HG03280 (cell line): Measurements from ENCODE around the gene DUS1L.

Experiments
- ATAC-seq: cut with Tn5 transposase; IDR thresholded peaks from one replicate; pipeline ENCODE4 v1.9.1; 2021; ENCODE audit warnings: mild to moderate bottlenecking, moderate library complexity; ENCODE audit not compliant: unreplicated experiment

Gene DUS1L

DNA sequence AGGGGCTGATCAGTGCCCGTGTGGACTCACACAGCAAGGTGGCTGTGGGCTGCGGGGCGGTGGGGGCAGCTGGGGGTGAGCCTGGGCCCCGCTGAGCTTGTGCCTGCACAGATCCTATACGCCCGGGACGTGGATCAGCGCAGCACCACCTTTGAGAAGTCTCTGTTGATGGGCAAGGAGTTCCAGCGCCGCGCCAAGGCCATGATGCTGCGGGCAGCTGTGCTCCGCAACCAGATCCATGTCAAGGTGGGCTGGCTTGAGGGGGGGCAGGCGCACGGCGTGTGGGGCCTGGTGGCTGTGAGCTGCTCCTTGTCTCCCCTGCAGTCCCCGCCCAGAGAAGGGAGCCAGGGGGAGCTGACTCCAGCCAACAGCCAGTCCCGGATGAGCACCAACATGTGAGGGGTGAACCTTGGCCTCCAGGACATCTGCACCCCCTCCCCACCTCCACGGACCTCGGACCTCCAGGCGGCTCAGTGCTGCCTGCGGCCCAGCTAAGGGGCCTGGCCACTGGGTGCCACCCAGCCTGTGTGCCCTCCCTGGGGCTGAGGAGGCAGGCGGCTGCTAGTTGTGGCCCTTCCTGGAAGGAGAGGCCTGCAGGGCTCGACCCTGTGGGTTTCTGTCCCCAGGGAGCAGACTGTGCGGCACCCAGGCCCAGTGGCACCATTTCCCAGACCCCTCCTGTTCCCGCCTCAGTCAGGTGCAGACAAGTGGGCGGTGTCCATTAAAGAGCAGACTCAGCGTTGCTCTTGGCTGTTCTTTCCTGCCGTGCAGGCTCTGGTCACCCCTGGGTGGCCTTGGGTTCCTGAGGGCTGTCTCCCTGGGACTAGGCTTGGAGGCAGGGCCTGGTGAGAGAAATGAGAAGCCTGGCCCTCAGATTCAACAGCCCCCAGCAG lies 8.6 kb downstream of the DUS1L start:
- no peak for ATAC-seq

GRCh38 chr17:82055965-82056728 lies 9.5 kb downstream of the DUS1L start:
- no peak for ATAC-seq

DNA sequence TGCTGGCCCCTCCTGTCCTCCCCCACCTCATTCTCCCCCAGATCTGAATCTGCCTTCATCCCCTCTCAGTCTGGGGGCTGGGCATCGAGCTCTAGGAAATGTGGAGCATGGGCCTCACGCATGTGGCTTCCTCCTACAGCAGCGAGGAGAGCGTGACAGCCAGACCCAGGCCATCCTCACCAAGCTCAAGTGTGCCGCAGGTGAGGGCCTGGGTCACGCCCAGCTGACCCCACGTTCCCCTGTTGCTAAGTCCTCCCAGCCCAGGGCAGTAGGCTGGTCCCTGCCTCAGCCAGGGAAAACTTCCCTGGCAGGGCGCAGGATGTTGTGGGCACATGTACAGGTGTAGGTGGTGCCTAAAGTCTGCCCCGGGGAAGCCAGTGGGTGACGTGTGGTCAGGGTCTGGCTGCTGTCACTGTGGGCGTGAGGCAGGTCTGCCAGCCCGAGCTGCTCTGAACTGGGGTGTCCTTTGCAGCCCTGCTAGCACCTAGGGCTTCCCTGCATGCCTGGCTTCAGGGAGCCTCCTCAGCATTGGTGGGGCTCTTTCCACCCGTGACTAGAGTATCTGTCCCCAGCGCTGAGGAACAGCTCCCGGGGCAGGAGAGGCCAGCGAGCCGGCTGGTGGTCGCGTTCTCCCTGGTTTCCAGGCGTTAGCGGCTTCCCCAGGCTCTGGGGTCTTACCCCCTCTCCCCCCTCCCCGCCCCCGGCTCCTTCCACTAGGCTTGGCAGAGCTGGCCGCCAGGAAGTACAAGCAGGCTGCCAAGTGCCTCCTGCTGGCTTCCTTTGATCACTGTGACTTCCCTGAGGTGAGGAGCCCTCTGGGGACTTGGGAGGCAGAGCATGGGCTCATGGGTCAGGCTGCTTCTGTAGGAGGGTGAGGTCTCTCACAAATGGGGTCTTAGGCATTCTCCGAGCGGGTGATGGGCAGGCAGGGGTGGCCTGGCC lies 10.3 kb downstream of the DUS1L start:
- ATAC-seq, result no peak

DNA sequence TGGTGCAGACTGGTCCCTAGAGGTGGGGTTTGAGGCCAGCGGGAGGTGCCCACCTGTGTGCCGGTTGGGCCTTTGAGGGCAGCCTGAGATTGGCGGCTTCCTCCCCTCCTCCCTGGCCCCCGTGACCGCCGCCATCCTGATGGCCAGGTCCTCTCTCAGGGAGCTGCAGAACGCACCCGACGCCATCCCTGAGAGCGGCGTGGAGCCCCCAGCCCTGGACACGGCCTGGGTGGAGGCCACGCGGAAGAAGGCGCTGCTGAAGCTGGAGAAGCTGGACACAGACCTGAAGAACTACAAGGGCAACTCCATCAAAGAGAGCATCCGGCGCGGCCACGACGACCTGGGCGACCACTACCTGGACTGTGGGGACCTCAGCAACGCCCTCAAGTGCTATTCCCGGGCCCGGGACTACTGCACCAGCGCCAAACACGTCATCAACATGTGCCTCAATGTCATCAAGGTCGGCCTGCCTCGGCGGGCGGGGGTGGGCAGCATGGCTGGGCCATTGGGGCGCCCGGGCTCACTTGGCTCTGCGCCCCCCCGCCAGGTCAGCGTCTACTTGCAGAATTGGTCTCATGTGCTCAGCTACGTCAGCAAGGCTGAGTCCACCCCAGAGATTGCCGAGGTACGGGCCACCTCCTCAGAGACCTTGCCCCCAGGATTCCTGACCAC lies 11.1 kb downstream of the DUS1L start:
- ATAC-seq, result no peak

- ATAC-seq, result no peak
Measured at GRCh38 chr17:82053556-82054263, 11.9 kb downstream of the DUS1L start.

DNA sequence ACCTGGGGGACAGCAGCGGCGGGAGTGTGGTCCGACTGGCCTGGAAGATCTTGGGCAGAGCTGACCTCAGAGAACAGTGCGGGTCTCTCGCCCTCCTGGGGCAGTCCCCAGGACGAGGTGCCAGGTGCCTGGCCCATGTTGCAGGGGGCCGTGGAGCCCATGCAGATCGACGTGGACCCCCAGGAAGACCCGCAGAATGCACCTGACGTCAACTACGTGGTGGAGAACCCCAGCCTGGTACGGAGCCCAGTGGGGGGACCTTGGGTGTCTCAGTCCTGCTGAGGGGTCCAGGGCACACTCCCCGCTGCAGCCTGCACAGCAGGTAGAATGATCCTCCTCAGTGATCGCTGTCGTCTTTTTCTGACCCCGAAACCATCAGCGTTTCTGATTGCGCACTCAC lies 12.5 kb downstream of the DUS1L start:
- no peak for ATAC-seq

GRCh38 chr17:82052638-82053059 lies 13.0 kb downstream of the DUS1L start:
- ATAC-seq, result no peak

- peak; percentile 65 for ATAC-seq
Measured at GRCh38 chr17:82051776-82052637, 13.6 kb downstream of the DUS1L start, which contains the start of the genes GPS1 and RFNG. Gene GPS1, plus strand, starts transcription at chr17:82051898. Its CDS starts 34 bp downstream, at chr17:82051932. Gene RFNG, minus strand, starts transcription at chr17:82051811. Its CDS starts 45 bp downstream, at chr17:82051766.

GRCh38 chr17:82050761-82051641 lies 14.6 kb downstream of the DUS1L start:
- ATAC-seq, result no peak

GRCh38 chr17:82050152-82050760 lies 15.3 kb downstream of the DUS1L start:
- ATAC-seq, result no peak

- no peak for ATAC-seq
Measured at GRCh38 chr17:82049521-82049971, 16.1 kb downstream of the DUS1L start.

DNA sequence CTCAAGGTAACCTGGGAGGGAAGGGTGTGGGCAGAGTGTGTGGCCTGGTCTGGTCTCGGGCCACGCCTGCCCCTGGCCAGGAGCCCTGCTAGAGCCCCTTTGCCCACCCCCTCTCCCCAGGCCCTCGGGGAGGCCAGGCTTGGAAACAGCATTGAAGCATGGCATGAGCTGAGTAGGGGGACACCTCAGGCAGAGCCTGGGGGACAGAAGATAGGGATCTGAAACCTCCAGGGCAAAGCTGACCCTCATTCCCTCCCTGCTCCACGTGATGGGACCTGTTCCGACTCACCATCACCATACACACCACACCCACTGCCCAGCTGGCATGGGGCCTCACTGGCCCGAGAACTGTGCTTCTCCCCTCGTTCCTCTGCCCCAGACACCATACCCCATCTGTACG lies 16.5 kb downstream of the DUS1L start:
- no peak for ATAC-seq

- no peak for ATAC-seq
Measured at GRCh38 chr17:82048571-82048971, 17.0 kb downstream of the DUS1L start.

DNA sequence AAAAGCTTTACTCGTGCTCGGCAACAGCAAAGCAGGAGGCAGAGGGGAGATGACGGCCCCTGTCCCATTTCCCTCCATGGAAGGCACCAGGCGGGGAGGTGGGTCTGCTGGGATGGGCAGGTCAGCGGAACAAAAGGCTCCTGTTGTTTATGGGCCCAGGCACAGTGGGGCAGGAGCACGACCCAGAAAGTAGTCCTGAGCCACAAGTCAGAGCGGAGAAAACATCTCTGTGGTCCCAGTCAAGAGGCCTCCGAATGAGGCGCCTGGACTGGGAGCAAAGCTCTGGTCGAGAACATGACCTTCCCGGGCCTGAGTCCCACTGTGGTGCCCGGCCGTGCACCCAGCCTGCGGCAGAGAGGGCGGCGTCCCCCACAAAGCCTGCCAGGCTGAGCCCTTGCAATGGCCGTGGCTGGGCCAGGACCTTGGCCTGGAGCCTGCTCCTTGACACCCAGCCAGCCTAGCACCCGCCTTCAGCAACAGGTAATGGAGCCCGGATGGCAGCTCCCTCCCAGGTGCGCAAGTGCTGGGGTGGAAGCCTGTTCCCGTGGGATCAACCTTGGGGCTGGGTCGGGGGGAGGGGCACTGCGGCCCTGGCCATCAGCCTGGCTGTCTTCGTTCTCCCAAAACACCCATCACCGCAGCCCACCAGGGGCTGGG lies 17.6 kb downstream of the DUS1L start:
- ATAC-seq, result no peak

- no peak for ATAC-seq
Measured at GRCh38 chr17:82047379-82047778, 18.2 kb downstream of the DUS1L start.

GRCh38 chr17:82046903-82047302 lies 18.7 kb downstream of the DUS1L start:
- no peak for ATAC-seq
